ENCODE data around the gene RAET1E.
"Not testable (repeated sequence)": the region's sequence is repeated elsewhere in the genome, so short reads cannot be mapped to it uniquely, and the experiment has no call there.

Gene RAET1E

DNA sequence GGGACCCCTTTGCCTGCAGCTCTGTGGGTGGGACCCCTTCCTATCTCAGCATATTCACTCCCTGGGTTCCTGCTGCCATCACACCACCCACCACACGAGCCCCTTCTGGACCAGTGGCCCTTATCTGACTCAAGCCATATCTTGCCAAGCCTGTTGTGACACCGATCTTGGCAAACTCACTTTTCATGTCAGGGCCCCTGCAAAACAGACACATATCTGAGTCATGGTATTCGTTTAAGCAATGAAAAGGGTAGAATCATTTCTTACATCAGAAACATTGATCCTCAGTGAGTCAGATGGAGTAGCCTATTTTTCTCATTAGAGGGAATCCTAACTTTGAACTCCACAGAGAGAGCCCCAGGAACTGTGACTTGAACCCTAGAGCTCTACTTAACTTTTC, 10.6 kb downstream of the RAET1E start:
- no peak for DNase-seq

DNA sequence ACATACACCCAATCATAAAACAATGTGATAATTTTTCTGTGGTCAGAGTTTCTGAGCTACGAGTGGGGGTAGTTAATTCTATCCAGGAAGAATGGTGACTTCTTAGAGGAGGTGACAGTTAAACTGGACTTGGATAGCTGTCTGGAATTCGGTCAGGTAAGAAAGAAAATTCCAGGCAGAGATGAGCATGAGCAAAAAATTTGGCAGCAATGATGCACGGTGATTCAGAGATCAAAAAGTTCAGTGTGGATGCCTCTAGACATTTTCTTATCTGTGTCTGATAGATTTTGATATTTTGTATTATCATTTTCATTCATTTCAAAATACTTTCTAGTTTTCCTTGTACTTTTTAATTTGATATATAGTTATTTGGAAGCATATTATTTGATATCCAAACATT, 12.0 kb downstream of the RAET1E start:
- no peak for DNase-seq

GRCh38 chr6:149884617-149885016, 13.3 kb downstream of the RAET1E start:
- no peak for DNase-seq

GRCh38 chr6:149884215-149884614, 13.7 kb downstream of the RAET1E start:
- DNase-seq, result no peak

- DNase-seq, result no peak
Measured at GRCh38 chr6:149881860-149882259, 16.1 kb downstream of the RAET1E start.

- DNase-seq, result no peak
Measured at GRCh38 chr6:149881066-149881766, 16.7 kb downstream of the RAET1E start.

DNA sequence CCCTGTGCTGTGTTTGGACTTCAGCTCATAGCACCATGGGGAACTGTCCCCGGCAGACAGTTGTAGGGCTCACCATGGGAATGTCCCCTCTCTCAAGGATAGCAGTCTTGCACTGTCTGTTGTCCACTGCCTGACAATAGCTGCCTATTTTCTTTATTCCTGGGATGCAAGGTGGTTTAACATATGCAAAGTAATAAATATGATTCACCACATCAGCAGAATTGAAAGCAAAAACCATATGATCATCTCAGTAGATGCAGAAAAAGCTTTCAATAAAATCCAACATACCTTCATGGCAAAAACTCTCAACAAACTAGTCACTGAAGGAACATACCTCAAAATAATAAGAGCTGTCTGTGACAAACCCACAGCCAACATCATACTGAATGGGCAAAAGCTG, 20.3 kb downstream of the RAET1E start:
- no peak for DNase-seq

- no peak for DNase-seq
Measured at GRCh38 chr6:149876241-149876933, 21.5 kb downstream of the RAET1E start.

- no peak for DNase-seq
Measured at GRCh38 chr6:149872233-149872632, 25.7 kb downstream of the RAET1E start.

DNA sequence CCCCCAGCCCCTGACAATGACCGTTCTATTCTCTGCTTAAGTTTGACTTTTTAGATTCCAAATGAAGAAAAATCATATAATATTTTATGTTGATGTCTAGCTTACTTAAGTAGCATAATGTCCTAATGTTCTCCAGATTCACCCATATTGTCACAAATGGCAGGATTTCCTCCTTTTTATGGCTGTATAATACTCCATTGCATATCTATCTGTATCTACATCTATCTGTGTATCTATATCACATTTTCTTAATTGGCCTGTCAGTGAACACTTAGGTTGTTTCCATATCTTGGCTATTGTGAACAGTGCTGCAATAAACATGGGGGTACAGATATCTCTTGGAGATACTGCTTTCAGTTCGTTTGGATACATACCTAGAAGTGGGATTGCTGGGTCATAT, 26.7 kb downstream of the RAET1E start:
- DNase-seq, result no peak

- DNase-seq, result no peak
Measured at GRCh38 chr6:149869275-149869892, 28.5 kb downstream of the RAET1E start.

DNA sequence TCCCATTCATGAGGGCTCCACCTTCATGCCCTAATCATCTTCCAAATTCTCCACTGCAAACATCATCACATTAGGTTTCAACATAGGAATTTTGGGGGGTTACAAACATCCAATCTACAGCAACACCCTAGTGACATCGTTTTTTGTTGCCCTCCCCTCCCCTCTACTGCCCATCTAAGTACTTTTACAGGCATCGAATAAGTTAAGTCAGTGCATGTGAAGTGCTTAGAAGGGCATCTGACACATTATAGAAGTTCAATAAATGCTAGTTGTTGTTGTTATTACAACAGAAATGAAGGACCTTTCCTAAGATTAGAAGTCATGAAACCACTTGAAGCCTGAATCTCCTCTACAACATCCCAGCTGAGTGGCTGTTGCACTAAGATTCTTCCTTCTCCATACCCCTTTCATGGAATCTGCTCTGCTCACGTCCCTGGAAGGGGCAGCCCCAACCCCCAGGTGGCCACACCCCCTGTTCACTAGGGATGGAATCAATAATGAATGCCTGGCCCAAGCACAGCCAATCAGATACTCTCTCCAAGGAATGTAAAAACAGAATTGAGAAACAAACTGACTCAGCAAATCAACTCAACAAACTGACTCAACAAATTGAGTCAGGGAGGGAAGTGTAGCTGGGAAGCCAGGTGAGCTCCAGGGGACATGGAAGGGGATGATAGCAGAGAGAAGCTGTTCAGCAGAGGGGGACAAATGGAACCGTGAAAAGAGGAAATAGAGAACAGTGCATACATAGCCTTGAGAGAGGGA, 29.9 kb downstream of the RAET1E start:
- DNase-seq, result no peak

DNA sequence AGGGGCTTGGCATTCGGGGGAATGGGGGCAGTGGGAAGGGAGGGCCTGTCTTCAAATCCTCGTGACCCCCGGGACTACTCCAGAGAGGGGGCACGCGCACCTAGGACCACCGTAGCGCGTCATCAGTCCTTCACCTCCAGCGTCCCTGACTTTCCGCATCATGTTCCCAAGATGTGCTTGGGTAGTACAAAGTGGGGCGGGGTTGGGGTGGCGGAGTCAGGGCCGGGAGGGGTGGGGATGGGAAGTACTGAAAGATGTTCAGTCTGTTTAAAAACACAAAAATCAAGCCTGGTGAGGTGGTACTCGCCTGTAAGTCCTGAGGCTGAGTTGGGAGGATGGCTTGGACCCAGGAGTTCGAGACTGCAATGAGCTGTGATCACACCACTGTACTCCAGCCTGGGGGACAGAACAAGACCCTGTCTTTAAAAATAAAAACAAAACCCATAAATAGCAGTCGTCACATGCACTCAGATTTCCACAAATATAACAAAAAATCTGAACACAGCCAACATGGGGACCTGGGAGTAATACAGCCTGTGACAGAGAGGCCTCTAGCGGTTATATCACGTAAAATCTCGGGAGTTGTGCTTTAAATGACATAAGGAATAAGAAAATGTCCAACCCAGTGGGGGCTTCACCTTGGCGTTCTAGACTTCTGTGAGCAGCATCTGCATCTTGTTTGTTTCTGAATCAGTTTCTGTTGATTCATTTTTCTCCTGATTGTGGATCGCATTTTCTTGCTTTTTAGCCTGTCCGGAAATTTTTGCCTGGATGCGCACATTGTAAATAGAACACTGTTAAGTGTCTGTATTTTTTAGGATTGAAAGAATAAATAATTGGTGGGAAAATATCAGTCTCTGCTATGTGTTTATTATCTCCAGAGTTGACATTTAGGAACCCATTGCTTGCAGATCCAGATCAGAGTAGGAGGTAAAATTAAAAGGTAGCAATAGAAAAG, 33.1 kb downstream of the RAET1E start:
- peak; percentile 30 for DNase-seq

DNA sequence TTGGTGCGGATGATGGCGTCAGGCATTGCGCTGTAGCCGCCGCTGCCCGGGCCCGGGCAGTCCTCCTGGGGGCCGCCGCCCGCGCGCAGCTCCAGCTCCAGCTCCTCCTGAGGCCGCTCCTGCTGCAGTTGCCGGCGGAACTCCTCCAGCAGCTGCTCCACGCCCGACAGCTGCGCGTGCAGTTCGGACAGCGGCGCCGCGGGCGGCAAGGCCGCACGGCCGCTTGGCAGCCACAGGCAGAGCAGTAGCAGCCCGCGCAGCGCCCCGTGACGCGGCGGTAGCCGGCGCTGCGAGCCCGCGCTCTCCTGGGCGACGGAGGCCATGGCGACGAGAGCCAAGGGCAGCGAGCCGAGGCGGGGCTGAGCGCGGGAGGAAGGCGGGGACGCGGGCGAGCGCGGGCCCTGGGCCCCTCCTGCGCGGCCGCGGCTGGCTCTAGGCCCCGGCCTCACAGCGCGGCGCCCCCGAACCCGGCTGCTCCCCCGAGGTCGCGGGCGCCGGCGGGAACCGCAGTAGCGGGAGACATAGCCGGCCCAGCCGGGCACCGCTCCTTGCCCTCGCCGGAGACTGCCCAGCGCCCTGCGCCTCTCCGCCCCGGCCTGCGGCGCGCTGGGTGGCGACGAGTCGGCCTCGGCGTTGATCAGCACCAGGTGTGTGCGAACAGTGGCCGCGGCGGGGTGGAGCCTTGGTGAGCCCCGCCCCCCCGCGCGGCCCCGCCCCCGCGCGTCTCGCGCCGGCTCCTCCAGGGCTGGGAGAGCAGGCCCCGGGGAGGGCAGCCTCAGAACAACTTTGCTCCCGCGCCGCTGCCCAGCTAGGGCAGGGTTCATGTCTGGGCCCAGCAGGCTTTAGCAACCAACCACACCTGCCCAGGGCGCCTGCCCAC, 34.0 kb downstream of the RAET1E start, which contains the start of gene LRP11:
TSS of gene LRP11 (minus strand) at position 662 of the 880 bp plus-strand sequence. CDS start at position 323, 339 bp downstream.
- peak; percentile 73 for DNase-seq

GRCh38 chr6:149862922-149863697, 34.8 kb downstream of the RAET1E start:
- peak; percentile 41 for DNase-seq

DNA sequence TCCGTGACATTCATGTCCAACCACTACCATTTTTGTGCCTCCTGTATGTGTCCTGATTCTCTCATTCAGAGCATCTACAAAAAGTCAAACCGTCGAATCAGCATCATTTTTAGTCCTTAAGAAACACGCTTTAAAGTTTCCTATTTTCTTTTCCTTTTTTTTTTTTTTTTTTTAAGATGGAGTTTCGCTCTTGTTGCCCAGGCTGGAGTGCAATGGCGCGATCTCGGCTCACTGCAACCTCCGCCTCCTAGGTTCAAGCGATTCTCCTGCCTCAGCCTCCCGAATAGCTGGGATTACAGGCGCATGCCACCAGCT, 35.5 kb downstream of the RAET1E start:
- DNase-seq, result not testable (repeated sequence)

- DNase-seq, result no peak
Measured at GRCh38 chr6:149861603-149862423, 36.1 kb downstream of the RAET1E start.

DNA sequence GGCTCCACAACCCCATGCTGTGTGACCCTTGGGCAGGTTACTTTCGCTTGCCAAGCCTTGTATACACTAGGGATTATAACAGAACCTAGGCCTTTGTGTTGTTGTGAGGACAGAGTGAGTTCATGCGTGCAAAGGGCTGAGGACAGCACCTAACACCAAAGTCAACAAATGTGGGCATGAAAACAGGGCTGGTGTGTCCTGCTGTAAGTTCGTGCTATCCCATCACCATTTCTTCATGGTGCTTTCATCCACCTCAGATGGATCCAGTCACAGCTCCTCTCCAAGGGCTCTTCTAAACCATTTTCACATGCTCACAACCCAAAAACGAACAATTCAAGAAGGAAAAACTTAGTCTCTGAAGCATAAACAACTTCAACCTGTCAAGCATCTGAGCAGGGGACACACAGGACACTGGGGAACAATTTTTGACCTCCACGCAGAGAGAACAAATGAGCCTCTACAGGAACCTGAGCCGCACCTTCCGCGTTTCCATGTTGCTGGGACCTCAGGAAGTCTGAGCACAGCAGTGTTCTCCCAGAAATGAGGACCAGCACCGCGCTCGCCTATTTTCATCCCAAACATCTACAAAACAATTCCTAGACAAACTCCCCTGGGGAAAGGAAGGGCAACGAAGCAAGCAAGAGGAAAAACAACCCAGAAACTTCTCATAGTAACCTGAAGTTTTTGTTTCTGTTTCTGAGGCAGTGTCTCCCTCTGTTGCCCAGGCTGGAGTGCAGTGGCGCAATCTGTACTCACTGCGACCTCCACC, 36.9 kb downstream of the RAET1E start:
- no peak for DNase-seq

DNA sequence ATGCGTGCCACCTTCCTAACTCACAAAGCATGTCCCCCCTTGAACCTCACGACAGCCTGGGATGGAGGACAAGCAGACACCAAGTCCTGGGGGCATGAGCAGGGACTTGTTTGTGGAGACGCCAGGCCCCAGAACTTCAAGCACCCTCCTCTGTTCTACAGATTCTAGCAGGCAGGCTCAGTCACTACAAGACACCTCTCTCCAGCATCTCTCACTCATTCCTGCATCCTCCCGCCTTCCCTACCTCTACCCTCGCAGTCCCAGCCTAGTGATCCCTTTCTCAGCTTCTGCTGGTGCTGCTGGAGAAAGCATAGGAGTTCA, 37.4 kb downstream of the RAET1E start:
- DNase-seq, result no peak
